T follicular helper cell (primary cell): ENCODE data around the gene PRSS22.

Experiments used
- DNase-seq: peaks from one replicate; pipeline ENCODE4 v3.0.0-alpha.2; 2020; ENCODE audit warnings: low read depth

PRSS22 gene

DNA sequence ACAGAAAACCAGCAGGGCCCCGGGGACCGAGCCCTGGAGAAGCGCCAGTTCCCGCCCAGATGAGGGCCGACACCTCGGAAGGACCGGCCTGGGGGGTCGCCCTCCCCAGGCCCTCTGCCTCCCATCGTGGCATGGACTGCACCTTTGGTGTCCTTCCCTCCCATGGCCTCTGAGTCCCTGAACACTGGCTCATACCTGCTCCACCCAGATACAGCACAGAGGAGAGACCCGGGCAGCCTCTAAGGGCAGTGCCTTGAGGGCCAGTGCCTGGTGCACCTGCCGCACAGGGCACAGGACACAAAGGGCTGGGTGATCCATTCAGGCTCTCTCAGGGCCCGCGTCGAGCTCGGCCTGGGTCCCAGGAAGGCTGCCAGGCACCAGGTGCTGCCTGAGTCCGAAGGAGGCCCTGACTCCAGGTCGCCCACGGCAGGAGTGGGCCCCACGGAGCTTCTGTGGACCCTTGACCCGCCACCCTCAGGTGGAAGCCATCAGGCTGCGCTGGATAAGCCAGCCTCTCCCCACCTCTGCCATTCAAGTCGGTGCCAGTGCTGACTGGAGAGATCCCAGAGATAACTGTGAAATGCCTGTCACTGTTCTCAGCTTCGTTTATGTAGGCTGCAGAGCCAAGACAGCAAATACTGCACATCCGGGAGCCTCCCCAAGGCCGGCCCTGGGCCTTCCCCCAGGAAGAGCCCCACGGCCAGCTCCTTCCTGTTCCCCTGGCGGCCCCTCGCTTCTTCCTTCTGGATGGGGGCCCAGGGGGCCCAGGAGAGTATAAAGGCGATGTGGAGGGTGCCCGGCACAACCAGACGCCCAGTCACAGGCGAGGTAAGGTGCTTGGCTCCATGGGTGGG, 28.2 kb downstream of the PRSS22 start, which contains the start of gene ZG16B:
Gene ZG16B, plus strand, starts transcription at position 803 of the 854 bp plus-strand sequence. CDS start 139 bp downstream, outside the sequence.
- no peak for DNase-seq

- DNase-seq: no peak
These were observed 29.0 kb downstream of the PRSS22 start for GRCh38 chr16:2828876-2829430.

DNA sequence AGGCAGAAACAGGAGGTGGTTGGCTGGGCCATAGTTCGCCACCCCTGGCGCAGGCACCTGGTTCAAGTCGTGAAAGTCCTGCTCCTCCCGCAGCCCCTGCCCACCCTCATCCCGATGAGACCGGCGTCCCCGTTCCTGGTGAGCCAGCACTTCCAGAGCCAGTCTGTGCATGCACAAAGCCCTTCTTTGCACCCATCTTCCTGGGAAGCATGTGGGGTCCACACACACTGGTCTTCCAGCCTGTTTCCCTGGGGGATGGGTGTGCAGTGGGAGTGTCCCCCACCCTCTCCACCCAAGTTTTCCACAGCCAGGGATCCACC, 29.5 kb downstream of the PRSS22 start:
- no peak for DNase-seq

- no peak for DNase-seq
These were observed 30.0 kb downstream of the PRSS22 start for GRCh38 chr16:2827831-2828520.

GRCh38 chr16:2827374-2827791, 30.6 kb downstream of the PRSS22 start:
- no peak for DNase-seq

- DNase-seq: no peak
These were observed 31.2 kb downstream of the PRSS22 start for GRCh38 chr16:2826591-2827373.

DNA sequence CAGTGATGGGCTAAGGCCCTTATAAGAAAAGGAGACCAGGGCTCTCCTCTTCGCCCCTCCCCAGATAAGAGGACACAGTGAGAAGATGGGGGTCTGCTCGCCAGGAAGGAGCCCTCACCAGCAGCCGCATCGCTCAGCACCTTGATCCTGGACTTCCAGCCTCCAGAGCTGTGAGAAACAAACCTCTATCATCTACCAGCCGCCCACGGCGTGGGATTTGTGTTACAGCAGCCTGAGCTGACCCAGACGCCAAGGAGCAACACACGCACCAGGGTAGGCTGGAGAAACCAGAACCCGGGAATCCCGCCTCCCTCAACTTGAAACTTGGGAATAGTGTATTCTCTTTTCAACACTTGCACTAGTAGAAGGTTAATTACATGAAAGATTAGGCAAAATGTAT, 32.1 kb downstream of the PRSS22 start:
- DNase-seq: no peak

- DNase-seq: no peak
These were observed 32.8 kb downstream of the PRSS22 start for GRCh38 chr16:2825049-2825742.

GRCh38 chr16:2824626-2825025, 33.3 kb downstream of the PRSS22 start:
- no peak for DNase-seq

- no peak for DNase-seq
These were observed 35.5 kb downstream of the PRSS22 start for GRCh38 chr16:2822496-2822895.

- DNase-seq: no peak
These were observed 35.8 kb downstream of the PRSS22 start for GRCh38 chr16:2822158-2822495.

GRCh38 chr16:2821487-2822157, 36.3 kb downstream of the PRSS22 start:
- no peak for DNase-seq

GRCh38 chr16:2820836-2821486, 37.0 kb downstream of the PRSS22 start:
- DNase-seq: no peak

DNA sequence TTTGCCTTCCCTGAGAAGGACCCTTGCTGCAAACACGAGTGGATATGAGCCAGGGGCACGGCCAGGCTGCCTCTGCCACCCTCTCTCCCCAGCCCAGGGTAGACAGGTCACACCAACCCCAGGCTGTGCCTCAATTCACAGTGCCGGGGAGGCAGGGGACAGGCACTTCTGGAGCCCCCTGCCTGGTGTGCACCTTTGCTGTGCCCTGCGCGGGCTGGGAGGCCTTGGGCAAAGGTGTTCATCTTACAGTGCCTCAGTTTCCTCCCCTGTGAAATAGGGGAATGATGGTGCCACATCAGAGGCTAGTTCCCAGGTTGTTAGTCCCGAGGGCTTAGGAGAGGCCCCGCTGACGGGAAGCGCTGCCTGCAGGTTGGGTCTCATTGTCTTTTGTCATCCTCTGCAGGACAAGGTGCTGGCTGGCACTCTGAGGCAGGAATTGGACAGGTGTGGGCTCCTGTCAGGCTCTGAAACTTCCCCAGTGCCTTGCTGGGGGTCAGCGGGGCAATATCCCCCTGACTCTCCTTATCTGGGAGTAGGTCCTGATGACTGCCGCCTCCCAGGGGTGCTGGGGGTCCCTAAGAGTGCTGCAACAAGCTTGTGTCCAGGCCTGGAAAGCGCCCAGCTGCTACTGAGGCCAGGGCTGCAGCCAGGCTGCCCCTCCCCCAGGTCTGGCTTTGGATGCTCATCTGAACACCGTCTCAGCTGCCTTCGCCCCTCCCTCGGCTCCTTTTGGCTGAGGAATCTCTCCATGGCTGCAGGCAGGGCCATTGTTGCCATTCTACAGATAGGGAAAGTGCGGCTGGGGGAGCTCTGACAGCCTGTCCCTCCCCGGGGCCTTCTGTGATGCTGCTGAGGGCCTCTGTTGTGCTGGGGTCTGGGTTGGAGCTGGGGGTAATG, 37.8 kb downstream of the PRSS22 start:
- no peak for DNase-seq

DNA sequence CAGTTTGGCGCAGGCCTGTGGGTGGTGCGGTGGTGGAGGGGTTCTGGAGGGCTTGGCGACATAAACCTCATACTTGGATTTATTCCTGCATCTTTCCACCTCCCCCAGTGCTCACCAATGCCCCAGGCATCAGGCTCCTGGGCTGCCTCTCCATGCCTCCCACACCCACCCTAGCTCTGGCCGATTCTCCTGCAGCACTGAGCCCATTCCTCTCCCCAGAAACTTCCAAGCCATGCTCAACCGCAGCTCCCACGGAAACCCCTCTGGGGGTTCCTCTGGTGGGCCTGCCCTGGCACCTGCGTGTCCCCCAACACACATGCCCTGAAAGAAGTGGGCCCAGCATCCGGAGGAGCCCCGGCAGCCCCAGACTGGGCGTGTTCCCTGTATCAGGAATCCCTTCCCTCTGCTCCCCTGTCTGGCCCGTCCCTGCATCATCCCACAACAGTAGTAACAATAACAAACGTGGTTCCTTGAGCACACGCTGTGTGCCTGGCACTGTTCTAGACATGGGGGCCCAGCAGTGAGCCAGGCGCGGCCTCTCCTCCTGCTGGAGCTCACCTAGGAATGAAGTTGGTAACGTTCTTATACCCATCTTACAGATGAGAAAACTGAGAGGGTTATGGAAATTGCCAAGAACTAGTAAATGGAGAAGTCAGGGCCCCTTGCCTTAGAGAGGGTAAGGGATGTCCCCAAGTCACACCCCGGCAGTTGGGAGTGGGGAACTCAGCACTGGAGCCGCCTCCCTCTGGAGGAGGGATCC, 38.6 kb downstream of the PRSS22 start:
- no peak for DNase-seq

DNA sequence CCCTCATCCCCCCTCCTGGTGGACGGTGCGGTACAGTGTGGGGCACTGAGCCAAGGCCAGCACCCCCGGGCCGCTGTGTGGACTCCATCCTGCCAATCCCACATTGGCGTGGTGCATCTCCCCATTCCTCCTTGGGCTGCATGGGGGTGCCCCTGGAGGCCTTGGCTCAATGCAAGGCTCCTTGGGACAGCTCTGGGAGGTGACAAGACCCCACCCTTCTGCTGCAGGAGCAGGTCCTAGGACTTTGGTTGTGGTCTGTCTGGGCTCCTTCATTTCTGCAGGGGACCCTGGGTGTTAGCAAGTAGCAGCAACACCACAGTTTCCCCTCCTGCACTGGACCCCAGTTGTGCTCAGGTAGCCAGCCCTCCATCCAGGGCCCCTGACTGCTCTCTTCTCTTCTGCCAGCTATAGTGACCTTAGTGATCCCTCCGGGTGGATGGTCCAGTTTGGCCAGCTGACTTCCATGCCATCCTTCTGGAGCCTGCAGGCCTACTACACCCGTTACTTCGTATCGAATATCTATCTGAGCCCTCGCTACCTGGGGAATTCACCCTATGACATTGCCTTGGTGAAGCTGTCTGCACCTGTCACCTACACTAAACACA, 39.6 kb downstream of the PRSS22 start:
- no peak for DNase-seq

DNA sequence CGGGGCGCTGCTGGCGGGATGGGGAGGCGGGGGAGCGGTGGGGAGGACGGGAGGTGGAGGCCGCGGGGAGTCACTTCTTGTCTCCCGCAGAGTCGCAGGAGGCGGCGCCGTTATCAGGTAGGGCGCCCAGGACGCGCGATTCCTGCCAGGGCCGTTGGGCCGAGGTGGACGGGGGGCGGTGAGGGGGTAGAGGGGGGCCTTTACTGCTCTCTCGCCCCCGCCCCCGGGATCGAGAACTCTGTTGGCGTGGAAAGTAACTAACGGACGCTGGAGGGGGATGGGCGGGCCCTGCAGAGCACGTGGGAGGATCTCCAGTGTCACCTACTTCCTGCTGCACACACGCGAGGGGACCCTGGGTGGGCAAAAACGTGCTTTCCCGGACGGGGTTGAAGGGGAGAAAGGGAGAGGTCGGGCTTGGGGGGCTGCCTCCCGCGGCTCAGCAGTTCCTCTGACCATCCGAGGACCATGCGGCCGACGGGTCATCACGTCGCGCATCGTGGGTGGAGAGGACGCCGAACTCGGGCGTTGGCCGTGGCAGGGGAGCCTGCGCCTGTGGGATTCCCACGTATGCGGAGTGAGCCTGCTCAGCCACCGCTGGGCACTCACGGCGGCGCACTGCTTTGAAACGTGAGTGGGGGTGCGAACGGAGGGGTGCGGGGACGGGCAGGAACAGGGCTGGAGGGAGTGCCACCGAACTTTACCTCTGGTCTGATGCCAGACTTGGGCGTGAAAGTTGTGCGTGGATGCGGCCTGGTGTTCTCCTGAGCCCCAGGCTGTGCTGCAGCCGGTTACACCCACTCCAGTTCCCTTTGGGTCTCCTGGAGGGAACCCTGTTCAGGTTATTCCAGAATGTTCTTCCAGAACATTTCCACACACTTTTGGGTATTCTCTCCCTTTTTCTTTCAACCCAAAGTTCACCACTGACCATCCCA, 40.4 kb downstream of the PRSS22 start:
- DNase-seq: no peak
